ENCODE measurements around the gene OR8I2. TPM values are rescaled to one million over a fixed set of nuclear protein-coding genes. Genes with fewer than 3 reads are reported as not detected.
"Not testable (repeated sequence)": the region's sequence is repeated elsewhere in the genome, so short reads cannot be mapped to it uniquely, and the experiment has no call there.

The OR8I2 gene
- total RNA-seq, 2 donors from 2014 or later = not detected

DNA sequence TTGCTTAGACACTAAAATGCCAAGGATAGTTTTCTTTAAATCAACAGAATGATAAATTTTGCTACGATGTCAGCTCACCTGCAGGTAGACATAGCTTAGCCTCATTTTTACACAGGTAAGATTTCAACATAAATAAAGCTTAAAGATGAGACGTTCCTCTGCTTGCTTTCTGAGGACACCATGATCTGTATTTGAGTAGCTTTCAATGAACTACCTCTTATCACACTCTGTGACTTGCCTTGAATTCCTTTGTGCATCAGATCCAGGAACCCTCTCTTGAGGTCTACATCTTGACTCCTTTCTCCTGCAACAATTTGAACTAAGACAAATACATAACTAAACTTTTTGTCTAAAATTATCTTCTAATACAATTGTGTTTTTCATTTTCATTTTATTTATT lies 26.1 kb upstream of the OR8I2 start:
- no peak for ATAC-seq

DNA sequence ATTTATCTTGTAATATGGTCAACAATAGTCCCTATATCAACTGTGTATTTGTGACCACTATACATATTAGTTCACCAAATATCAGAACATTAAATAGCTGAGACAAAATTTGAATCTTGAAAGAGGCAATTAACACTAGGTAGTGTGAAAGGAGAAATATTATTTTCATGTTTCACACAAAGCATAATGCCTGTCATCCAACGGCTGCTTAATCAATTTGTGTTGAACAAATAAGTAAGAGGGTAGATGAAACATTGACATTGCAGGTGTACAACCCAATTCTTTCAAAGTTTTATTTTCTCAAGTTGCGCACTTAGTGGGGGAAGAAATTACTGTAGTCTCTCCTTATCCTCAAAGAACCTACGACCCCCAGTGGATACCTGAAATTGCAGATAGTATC lies 3.4 kb upstream of the OR8I2 start:
- no peak for TF ChIP-seq POLR2A (IDR thresholded peaks at IDR 0.05)
- TF ChIP-seq, protein P1, sequence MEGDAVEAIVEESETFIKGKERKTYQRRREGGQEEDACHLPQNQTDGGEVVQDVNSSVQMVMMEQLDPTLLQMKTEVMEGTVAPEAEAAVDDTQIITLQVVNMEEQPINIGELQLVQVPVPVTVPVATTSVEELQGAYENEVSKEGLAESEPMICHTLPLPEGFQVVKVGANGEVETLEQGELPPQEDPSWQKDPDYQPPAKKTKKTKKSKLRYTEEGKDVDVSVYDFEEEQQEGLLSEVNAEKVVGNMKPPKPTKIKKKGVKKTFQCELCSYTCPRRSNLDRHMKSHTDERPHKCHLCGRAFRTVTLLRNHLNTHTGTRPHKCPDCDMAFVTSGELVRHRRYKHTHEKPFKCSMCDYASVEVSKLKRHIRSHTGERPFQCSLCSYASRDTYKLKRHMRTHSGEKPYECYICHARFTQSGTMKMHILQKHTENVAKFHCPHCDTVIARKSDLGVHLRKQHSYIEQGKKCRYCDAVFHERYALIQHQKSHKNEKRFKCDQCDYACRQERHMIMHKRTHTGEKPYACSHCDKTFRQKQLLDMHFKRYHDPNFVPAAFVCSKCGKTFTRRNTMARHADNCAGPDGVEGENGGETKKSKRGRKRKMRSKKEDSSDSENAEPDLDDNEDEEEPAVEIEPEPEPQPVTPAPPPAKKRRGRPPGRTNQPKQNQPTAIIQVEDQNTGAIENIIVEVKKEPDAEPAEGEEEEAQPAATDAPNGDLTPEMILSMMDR (IDR thresholded peaks at IDR 0.05) = peak in 2 of 7 experiments; percentile 23 to 33
- ATAC-seq (no peak), DNase-seq (no peak)
- Histone ChIP-seq H3K27me3 (no peaks in the 10 kb centered on the region), H3K27ac (no peak overlapping the region), H3K36me3 (replicated peaks in 1 of 2; ENCODE audit: insufficient read depth in 1 of 2, low read depth in 2 of 2) (no peaks in the 10 kb centered on the region), H3K4me3 (no peak overlapping the region), H3K4me1 (no peaks in the 10 kb centered on the region), H3K9me3 (no peaks in the 10 kb centered on the region)
- WGBS, 2 donors = 17 to 27% methylated on average over 3 of the region's 3 CpGs
- intact Hi-C loops (cut with DNase I) = no loop called here

More for the DNA sequence above, 26.1 kb upstream of the OR8I2 start:
- intact Hi-C loops (cut with DNase I) = no loop called here
- WGBS, 2 donors = 46% methylated on average over 2 of the region's 2 CpGs
- H3K27ac ChIP-seq = no peak overlapping the region
- TF ChIP-seq POLR2A (IDR thresholded peaks at IDR 0.05) = no peak
- TF ChIP-seq, protein P1 (IDR thresholded peaks at IDR 0.05) = no peak
- no peaks in the 10 kb centered on the region for H3K27me3 ChIP-seq
- H3K4me3 ChIP-seq = no peak overlapping the region
- no peak for DNase-seq
- H3K4me1 ChIP-seq = no peaks in the 10 kb centered on the region
- H3K9me3 ChIP-seq = no peaks in the 10 kb centered on the region
- H3K36me3 ChIP-seq (replicated peaks in 1 of 2; ENCODE audit: insufficient read depth in 1 of 2, low read depth in 2 of 2) = no peaks in the 10 kb centered on the region

DNA sequence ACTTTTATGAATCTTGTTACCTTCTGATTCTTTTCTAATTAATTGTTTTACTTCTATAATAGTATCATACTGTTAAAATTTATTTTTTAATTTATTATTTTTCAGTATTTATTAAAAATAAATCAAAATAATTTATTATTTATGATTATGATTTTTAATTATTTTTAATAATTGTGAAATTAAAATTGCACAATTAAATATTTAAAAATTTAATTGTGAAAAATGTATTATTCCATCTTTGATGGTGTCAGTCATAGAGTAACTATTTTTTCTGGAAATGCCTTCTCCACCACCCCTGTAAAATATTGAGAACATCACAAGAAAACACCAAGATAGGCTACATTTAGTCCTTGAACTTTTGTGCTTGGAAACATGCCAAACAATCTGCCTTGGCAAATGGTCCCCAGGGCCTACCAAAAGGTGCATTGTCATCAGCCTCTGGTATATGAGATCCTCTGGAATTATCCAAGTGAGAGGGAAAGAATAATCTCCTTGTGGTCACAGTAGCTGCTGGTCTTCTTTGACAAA lies 10.2 kb downstream of the OR8I2 start, which contains the start of gene OR8H2:
Gene OR8H2, plus strand, starts transcription at position 478 of the 528 bp plus-strand sequence. CDS start 1,356 bp downstream, outside the sequence.
- no peak within 1 kb of the TSS for H3K27ac ChIP-seq
- ATAC-seq = no peak
- DNase-seq = no peak
- H3K4me1 ChIP-seq = no peaks in the 10 kb centered on the region
- H3K4me3 ChIP-seq = no peak within 1 kb of the TSS
- H3K36me3 ChIP-seq (replicated peaks in 1 of 2; ENCODE audit: insufficient read depth in 1 of 2, low read depth in 2 of 2) = no peaks in the 10 kb centered on the region
- no peaks in the 10 kb centered on the region for H3K27me3 ChIP-seq
- no peaks in the 10 kb centered on the region for H3K9me3 ChIP-seq
- intact Hi-C loops (cut with DNase I) = no loop called here
- no peak for TF ChIP-seq POLR2A (IDR thresholded peaks at IDR 0.05)
- TF ChIP-seq, protein P1 (IDR thresholded peaks at IDR 0.05) = no peak

DNA sequence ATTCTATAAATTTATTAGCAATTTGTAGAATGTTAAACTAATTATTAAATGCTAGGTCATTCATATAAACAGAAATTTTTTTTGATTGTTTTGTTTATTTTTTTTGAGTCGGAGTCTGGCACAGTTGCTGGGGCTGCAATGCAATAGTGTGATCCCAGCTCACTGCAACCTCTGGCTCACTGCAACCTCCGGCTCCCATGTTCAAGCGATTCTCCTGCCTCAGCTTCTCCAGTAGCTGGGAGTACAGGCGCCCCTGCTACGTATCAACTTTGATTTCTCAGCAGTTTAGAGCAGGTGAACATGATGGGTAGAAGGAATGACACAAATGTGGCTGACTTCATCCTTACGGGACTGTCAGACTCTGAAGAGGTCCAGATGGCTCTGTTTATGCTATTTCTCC lies 29.0 kb downstream of the OR8I2 start, which contains the start of gene OR8H3:
Gene OR8H3, plus strand, starts transcription at position 301 of the 400 bp plus-strand sequence. Its CDS starts 0 bp downstream, at position 301.
- no peaks in the 10 kb centered on the region for H3K36me3 ChIP-seq (replicated peaks in 1 of 2; ENCODE audit: insufficient read depth in 1 of 2, low read depth in 2 of 2)
- 71 to 76% methylated on average over 6 of the region's 6 CpGs for WGBS, 2 donors
- ATAC-seq (no peak), DNase-seq (no peak)
- no peak within 1 kb of the TSS for H3K27ac ChIP-seq
- no peaks in the 10 kb centered on the region for H3K9me3 ChIP-seq
- intact Hi-C loops (cut with DNase I) = no loop called here
- no peaks in the 10 kb centered on the region for H3K4me1 ChIP-seq
- H3K4me3 ChIP-seq = no peak within 1 kb of the TSS
- no peaks in the 10 kb centered on the region for H3K27me3 ChIP-seq
- TF ChIP-seq POLR2A (IDR thresholded peaks at IDR 0.05) = no peak

DNA sequence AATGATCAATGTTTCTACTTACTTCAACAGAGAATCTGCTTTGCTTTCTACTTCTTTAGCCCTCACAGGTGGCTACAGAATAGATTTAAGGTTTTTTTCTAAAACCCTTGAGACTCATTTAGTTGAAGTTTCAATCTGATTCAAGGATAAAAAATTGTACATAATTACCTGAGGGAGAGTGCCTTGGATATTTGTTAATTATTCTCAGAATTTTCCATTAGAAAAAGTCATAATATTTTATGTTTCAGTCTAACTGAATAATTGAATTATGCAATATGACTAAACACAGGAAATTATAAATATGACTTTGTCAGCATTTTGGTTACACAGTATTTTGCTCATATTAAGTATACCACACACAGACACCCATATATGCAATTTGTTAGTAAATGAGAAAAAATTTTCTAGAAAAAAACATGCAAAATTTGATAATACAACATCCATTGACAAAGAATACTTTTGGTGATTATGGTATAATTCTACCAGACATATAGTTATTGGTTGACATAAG lies 47.1 kb downstream of the OR8I2 start, which contains the start of gene OR8J3:
Gene OR8J3, minus strand, starts transcription at position 51 of the 511 bp plus-strand sequence. CDS start 2,483 bp downstream, outside the sequence.
- H3K4me1 ChIP-seq = no peaks in the 10 kb centered on the region
- TF ChIP-seq, protein P1 (IDR thresholded peaks at IDR 0.05) = no peak
- TF ChIP-seq POLR2A (IDR thresholded peaks at IDR 0.05) = no peak
- no peaks in the 10 kb centered on the region for H3K36me3 ChIP-seq (replicated peaks in 1 of 2; ENCODE audit: insufficient read depth in 1 of 2, low read depth in 2 of 2)
- H3K4me3 ChIP-seq = no peak within 1 kb of the TSS
- ATAC-seq = no peak
- no peaks in the 10 kb centered on the region for H3K9me3 ChIP-seq
- intact Hi-C loops (cut with DNase I) = no loop called here
- H3K27me3 ChIP-seq = no peaks in the 10 kb centered on the region
- no peak for DNase-seq
- H3K27ac ChIP-seq = no peak within 1 kb of the TSS

- DNase-seq; H3K4me3 ChIP-seq; H3K27me3 ChIP-seq; intact Hi-C loops (cut with DNase I); H3K4me1 ChIP-seq; H3K27ac ChIP-seq; H3K36me3 ChIP-seq (replicated peaks in 1 of 2; ENCODE audit: insufficient read depth in 1 of 2, low read depth in 2 of 2); ATAC-seq; H3K9me3 ChIP-seq: not testable (repeated sequence)
- 89 to 92% methylated on average over 9 to 10 of the region's 30 CpGs for WGBS, 2 donors
Observed at GRCh38 chr11:56143681-56144080, 50.6 kb downstream of the OR8I2 start.
